HG02571 (cell line): ENCODE data around the gene CRIP2.

Experiments used
- ATAC-seq: cut with Tn5 transposase; IDR thresholded peaks from one replicate; pipeline ENCODE4 v1.9.1; 2021; ENCODE audit warnings: mild to moderate bottlenecking, moderate library complexity; ENCODE audit not compliant: unreplicated experiment

The CRIP2 gene

GRCh38 chr14:105496831-105497591, 22.4 kb downstream of the CRIP2 start:
- no peak for ATAC-seq

GRCh38 chr14:105497671-105498429, 23.2 kb downstream of the CRIP2 start:
- no peak for ATAC-seq

GRCh38 chr14:105498430-105499255, 24.0 kb downstream of the CRIP2 start:
- no peak for ATAC-seq

GRCh38 chr14:105499256-105500035, 24.8 kb downstream of the CRIP2 start:
- ATAC-seq = no peak

GRCh38 chr14:105500036-105500725, 25.6 kb downstream of the CRIP2 start:
- ATAC-seq = no peak

GRCh38 chr14:105500726-105501101, 26.1 kb downstream of the CRIP2 start:
- ATAC-seq = no peak

GRCh38 chr14:105501504-105502291, 27.1 kb downstream of the CRIP2 start:
- ATAC-seq = no peak

- ATAC-seq = no peak
Observed at GRCh38 chr14:105502446-105503295, 28.1 kb downstream of the CRIP2 start.

GRCh38 chr14:105503296-105503640, 28.6 kb downstream of the CRIP2 start:
- no peak for ATAC-seq

GRCh38 chr14:105503935-105504692, 29.5 kb downstream of the CRIP2 start:
- ATAC-seq = no peak

GRCh38 chr14:105505101-105505500, 30.5 kb downstream of the CRIP2 start:
- ATAC-seq = no peak

- no peak for ATAC-seq
Observed at GRCh38 chr14:105507247-105507646, 32.6 kb downstream of the CRIP2 start.

- no peak for ATAC-seq
Observed at GRCh38 chr14:105508069-105508468, 33.4 kb downstream of the CRIP2 start.

- ATAC-seq = no peak
Observed at GRCh38 chr14:105508601-105509000, 34.0 kb downstream of the CRIP2 start.

- ATAC-seq = no peak
Observed at GRCh38 chr14:105517096-105517495, 42.5 kb downstream of the CRIP2 start.

GRCh38 chr14:105519946-105520698, 45.5 kb downstream of the CRIP2 start:
- ATAC-seq = no peak

GRCh38 chr14:105525326-105525725, 50.7 kb downstream of the CRIP2 start:
- ATAC-seq = no peak
